ENCODE data around the gene FOXP2.

DNA sequence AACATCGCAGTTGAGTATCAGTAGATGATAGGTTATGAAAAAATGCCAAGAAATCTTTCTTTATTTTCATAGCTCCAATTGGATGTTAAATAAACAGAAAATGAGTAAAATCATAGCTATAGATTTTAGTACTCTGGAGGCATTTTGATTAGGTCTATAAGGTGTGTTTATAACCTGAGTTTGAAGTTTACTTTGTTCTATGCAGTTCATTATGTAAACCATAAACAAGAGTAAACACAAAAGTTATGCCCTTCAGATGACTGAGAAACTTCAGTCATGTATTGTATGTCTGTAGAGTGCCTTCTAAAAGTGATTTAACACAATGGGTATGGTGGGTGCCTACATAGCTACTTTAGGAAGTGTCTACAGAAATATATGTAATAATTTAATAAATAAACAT is 13.6 kb downstream of the FOXP2 start:
- TF ChIP-seq, protein P1, sequence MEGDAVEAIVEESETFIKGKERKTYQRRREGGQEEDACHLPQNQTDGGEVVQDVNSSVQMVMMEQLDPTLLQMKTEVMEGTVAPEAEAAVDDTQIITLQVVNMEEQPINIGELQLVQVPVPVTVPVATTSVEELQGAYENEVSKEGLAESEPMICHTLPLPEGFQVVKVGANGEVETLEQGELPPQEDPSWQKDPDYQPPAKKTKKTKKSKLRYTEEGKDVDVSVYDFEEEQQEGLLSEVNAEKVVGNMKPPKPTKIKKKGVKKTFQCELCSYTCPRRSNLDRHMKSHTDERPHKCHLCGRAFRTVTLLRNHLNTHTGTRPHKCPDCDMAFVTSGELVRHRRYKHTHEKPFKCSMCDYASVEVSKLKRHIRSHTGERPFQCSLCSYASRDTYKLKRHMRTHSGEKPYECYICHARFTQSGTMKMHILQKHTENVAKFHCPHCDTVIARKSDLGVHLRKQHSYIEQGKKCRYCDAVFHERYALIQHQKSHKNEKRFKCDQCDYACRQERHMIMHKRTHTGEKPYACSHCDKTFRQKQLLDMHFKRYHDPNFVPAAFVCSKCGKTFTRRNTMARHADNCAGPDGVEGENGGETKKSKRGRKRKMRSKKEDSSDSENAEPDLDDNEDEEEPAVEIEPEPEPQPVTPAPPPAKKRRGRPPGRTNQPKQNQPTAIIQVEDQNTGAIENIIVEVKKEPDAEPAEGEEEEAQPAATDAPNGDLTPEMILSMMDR (IDR thresholded peaks at IDR 0.05), result no peak
- TF ChIP-seq POLR2A (IDR thresholded peaks at IDR 0.05) (no peak), POLR2AphosphoS5 (IDR thresholded peaks at IDR 0.05) (no peak)
